NCI-H345 treated with DMSO at 0.1 percent for 48 hours (cell line): ENCODE measurements around the gene SERP2.

Experiments
- DNase-seq: peaks from one replicate; lab custom pipeline; 2025; ENCODE audit not compliant: unreplicated experiment; lab: John Stamatoyannopoulos, UW

The SERP2 gene

GRCh38 chr13:44355621-44356020 lies 18.0 kb upstream of the SERP2 start:
- DNase-seq: no peak

DNA sequence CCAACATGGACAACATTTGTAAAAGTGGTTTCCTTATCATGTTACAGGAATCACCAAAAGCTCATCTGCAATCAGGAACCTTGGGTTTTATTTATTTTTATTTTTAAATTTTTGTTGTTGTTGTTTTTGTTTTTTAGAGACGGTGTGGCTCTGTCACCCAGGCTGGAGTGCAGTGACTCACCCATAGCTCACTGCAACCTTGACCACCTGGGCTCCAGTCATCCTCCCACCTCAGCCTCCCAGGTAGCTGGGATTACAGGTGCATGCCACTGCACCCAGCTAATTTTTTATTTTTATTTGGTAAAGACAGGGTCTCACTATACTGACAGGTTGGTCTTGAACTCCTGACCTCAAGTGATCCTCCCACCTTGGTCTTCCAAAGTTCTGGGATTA lies 13.6 kb upstream of the SERP2 start:
- no peak for DNase-seq

GRCh38 chr13:44362394-44363040 lies 11.1 kb upstream of the SERP2 start:
- no peak for DNase-seq

- DNase-seq: no peak
These were observed 9.8 kb upstream of the SERP2 start for GRCh38 chr13:44363631-44364344.

GRCh38 chr13:44364345-44365000 lies 9.2 kb upstream of the SERP2 start:
- no peak for DNase-seq

- no peak for DNase-seq
These were observed 8.6 kb upstream of the SERP2 start for GRCh38 chr13:44365008-44365407.

DNA sequence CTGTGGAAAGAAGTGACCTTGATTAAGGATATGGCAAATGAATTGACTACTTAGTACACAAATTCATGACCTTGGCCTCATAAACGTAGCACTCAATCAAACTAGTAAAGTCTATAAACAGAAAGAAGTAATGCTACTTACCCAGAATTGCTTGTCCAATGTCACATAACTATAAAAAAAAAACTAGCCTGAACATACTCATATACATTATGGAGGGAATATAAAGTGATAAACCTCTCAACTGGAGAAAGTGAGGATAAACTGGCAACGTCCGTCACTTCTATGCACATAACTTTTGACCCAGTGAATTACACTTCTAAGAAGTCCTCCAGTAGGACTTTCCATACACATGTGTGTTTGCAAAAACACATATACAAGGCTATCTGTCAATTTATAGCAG lies 7.7 kb upstream of the SERP2 start:
- no peak for DNase-seq

DNA sequence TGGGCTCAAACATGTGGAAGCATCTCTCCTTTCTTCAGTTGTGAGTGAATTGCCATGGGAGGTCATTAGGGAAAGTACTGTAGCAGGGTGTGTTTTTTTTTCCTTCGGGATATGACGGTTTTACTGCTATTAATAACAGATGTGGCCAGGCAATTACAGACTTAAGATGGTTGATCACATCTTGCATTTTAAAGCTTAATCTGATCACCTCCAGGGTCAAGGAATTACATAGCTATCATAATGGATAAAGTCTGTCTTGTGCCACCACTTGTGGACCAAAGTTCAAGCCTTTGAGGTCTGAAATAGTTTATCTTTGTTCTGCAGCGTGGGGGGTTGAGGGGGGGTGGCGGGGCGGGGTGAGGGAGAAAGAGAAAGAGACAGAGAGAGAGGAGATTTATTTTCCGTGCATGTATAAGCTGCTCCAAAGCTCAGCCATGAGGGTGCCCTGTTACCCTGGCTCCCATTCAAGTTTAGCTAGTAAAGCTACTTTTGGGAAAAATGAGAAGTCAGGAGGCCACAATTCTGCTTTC lies 5.5 kb upstream of the SERP2 start:
- DNase-seq: no peak

DNA sequence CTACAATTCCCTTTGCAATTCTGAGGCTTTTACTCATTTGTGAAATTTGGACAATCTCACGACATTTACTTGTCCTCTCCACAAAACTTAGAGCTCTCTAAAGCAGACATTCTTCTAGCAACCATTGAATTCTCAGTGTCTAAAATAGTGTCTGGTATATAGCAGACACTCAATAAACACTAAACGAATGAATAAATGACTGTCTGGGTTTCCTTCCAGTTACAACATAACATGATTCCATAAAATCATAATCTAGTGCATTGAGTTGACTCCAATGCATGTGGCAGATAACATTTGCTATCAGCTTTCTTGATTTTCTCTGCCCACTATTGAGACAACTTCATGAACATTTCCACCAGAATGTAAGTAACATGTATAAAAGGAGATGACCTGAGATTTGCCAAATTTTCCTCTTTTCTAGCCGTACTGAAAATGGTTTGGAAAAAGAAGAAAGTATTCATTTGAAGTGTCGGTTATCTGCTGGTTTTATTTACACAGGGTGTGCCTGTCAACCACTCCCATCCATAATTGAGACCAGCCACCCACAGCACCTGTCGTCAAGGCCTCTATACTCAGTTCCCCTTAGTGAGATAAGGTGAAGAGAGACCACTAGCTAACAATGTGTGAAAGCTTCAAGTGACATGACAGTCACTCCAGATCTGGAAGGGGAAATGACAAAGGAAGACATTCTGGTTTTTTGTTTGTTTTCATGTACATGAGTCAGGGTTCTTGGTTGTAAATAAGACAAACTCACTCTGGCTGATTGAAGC lies 4.8 kb upstream of the SERP2 start:
- DNase-seq: peak; percentile 22

- DNase-seq: no peak
These were observed 2.2 kb upstream of the SERP2 start for GRCh38 chr13:44371421-44371820.

GRCh38 chr13:44373247-44373600 lies 400 bp upstream of the SERP2 start:
- no peak for DNase-seq

DNA sequence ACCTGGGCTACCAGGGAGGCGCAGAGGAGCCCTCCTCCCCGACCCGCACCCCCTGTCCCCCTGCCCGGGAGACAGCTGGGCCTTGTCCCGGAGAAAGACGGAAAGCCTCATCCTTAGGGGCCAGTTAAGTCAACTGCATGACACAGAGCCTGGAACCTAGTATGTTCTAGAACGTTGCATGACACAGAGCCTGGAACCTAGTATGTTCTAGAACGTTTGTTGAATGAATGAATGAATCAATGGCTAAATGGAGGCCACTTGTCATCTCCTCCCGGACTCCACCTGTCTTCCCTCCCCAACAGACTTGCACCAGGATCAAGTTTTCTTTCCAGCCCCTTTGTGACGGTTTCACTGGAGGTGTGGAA lies 706 bp downstream of the SERP2 start:
- no peak for DNase-seq

DNA sequence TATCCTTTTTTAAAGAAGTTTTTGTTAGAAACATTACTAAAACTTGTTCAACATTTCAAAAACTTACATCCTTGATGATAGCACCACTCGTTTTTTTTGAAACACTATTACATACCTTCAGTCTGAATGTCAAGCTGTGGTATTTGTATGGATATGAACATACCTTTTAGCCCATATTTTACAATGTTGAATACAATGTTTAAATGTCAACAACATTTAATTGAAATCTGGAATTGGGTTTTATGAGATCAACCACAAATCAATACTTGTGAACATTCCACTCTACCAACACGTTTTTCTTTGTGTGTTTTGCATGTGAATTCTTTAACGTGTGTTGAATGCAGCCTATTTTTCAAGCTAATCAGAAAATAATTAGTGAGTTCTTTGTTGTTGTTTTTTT lies 4.7 kb downstream of the SERP2 start:
- no peak for DNase-seq

DNA sequence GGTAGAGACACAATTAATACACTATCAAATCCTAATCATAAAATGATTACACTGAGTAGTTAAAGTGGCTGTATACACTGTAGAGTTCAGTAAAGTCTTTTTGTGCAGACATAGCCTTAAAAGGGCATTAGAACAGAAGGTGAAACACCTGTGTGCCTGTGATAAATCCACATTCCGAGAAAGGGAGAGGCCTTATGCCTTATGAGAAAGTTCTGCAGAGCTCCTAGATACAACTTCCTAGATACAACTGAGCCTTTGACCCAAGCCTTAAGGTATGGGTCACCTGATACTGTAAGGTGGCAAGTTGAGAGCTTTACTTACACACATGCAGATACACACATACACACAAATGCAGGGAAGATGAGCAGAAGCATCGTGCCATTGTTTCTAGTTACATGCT lies 6.3 kb downstream of the SERP2 start:
- no peak for DNase-seq

DNA sequence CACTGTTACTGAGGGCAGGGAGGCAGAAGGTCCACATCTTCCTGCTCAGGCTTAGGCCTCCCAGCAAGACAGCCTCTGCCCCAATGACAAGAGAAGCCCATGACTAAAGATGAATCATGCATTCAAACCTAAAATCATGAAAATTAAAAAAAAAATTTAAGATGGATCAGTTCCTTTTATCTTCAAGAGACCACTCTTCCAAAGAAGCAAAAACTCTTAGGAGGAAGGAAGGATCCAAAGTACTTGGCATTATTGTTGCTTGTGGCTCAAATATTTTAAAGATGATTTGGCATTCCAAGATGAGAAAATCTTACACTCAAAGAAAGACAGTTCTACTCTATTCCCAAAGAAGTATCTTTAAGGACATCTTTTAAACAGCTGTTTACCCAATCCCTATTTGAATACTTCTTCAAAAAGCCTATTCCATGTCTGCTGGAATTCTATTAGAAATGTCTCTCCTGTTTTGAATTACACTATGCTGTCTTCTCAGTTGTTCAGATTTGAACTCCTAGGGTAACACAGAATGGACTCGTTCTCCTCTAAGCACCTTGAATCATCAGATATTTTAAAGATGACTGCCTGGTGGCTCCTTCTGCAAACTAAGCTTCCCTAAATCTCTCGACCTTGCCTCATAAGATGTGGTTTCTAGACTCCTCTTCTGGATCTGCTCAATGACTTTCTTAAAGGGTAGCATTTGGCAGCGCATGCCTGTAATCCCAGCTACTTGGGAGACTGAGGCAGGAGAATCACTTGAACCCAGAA lies 7.0 kb downstream of the SERP2 start:
- DNase-seq: no peak

- DNase-seq: no peak
These were observed 9.1 kb downstream of the SERP2 start for GRCh38 chr13:44382635-44383145.

GRCh38 chr13:44383945-44384344 lies 10.3 kb downstream of the SERP2 start:
- no peak for DNase-seq

GRCh38 chr13:44384778-44385177 lies 11.2 kb downstream of the SERP2 start:
- no peak for DNase-seq

DNA sequence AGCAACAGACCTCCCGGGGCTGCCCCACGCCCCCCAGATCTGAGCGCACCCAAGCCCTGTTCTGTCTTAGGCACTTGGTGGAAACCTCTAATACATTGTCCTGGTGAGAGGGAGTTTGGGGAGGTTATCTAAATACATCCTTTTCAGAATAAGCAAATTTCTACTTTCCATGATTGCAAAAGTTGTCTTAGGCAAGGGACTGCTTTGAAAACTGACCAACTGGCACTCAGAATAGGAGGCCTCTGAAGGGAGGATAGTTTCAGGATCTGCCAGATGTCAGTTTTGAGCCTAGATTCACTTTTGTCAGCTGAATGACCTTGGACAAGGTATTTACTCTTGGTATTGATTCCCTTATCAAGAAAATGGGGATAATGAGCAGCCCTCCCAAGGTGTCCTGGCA lies 11.8 kb downstream of the SERP2 start:
- DNase-seq: no peak

- DNase-seq: no peak
These were observed 12.2 kb downstream of the SERP2 start for GRCh38 chr13:44385847-44386246.
